Activated naive CD4-positive, alpha-beta T cell treated with anti-CD3 and anti-CD28 coated beads, Interleukin-2, amount 50 U/mL, for 72 hours (primary cell): ENCODE data around the gene KCNJ15. TPM values are rescaled to one million over a fixed set of nuclear protein-coding genes. Genes with fewer than 3 reads are reported as not detected.
A peak's percentile ranks its signal among the peaks of the same experiment; 100 is the strongest.
"Not testable (repeated sequence)": the region's sequence is repeated elsewhere in the genome, so short reads cannot be mapped to it uniquely, and the experiment has no call there.

Experiments used
- ATAC-seq, 2 donors: fragments of 150-1000 bp; cut with Tn5 transposase; 2 replicates each; pipeline ENCODE4 v1.10.0; 2021; ENCODE audit warnings: mild to moderate bottlenecking in 2 of 2, moderate library complexity in 2 of 2
- DNase-seq, 2 donors: peaks; one replicate each; pipeline ENCODE4 v3.0.0; 2021 to 2022; ENCODE audit warnings: low spot score in 2 of 2
- H3K27ac Mint-ChIP-seq, 2 donors: one replicate each; pipeline ENCODE4 v1.8.0; 2022; ENCODE audit warnings: mild to moderate bottlenecking in 2 of 2, mixed read lengths in 2 of 2
- H3K36me3 Mint-ChIP-seq, 2 donors: one replicate each; pipeline ENCODE4 v1.8.0; 2022; ENCODE audit warnings: mixed read lengths in 2 of 2
- H3K9me3 Mint-ChIP-seq, 2 donors: one replicate each; pipeline ENCODE4 v1.8.0; 2022; ENCODE audit warnings: mixed read lengths in 2 of 2
- total RNA-seq, 2 donors: library from RNA; stranded (reverse); gene quantifications; one replicate each; pipeline ENCODE4 v1.2.3, GENCODE V29; 2022

Gene KCNJ15
- 1 to 10 TPM in 1 of 2 donors, under 1 TPM in 1; 0.20 to 1.5 TPM for total RNA-seq

DNA sequence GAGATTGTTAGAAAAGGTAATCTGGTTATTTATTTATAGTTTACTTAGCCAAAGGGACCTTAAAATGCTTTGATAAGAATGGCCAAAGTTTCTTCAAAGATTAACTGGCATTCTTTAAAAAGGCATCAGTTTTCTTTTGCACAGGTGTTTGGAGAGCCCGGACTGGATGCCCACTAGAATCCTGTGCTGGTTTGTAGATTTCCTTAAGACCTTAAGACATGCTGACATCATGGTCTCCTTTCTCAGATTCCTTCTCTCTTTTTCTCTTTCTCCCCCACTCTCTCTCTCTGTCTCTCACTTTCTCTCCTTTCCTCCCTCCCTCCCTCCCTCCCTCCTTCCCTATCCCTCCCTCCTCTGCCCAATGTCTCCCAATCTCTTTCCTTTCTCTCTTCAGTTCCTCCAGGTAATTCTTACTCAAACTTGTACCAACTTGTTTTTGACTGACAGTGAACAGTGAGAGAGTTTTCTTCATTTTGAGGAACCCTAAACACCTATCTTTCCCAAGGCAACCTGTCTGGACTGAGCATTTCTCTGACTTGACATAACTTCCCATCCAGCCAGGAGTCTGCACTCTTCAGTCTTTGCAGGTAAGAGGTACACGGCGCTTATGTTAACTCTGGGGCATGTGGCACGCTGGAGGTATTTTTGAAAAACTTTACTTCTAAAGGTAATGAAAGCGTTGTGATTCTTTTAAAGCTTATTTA, at the start of gene KCNJ15:
TSS of gene KCNJ15 (plus strand) at position 393 of the 704 bp plus-strand sequence. CDS start 42,271 bp downstream, outside the sequence.
- Mint-ChIP-seq H3K27ac (no peak within 1 kb of the TSS), H3K36me3 (peaks cover 0 to 6% of the 10 kb centered on the region in 2 donors), H3K9me3 (peaks cover 0 to 4% of the 10 kb centered on the region in 2 donors)
- DNase-seq = no peak
- ATAC-seq = no peak

DNA sequence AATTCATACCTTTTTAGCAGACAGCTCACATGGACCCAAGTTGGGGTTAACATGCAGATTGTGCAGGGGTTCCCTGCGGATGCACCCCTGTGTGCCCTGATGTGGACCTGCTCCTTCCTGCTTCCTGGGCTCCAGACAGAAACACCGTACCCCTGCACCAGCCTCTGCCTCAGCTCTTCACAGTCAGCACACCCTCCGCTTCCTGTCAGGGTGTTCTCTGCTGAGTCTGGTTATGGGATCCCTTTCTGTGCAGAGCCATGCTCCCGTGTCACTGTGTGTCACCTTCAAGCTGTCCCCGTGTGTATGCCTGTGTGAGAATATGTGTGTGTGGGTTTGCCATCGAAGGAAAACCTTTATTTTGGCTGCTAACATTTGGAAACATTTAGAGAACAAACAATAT, 48.7 kb upstream of the KCNJ15 start:
- peak overlapping the region in 1 of 2 donors; percentile 81 for H3K27ac Mint-ChIP-seq
- ATAC-seq = no peak
- peaks cover 0 to 6% of the 10 kb centered on the region in 2 donors for H3K9me3 Mint-ChIP-seq

DNA sequence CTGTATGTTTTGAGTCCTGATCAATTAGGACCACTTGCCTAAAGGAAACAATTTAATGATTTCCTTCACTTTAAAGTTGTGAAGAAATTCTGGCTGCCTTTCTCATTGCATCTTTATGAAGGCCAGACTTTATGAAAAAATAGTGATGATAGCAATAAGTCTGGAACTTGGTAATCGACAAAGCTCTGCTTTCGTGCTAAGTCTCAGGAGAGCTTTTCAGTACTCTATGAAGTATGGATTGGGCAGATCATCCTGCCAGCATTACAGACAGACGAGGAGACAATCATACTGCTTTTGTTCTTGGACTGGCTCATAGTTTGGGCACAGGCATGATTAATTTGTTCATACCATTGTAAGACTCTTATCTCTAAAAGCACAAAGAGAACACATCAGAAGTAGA, 45.5 kb upstream of the KCNJ15 start:
- Mint-ChIP-seq H3K9me3 (peaks cover 0 to 6% of the 10 kb centered on the region in 2 donors), H3K27ac (no peak overlapping the region), H3K36me3 (peaks cover 0 to 6% of the 10 kb centered on the region in 2 donors)
- DNase-seq = no peak
- no peak for ATAC-seq

More for the DNA sequence above, 48.7 kb upstream of the KCNJ15 start:
- DNase-seq = no peak
- peaks cover 0 to 6% of the 10 kb centered on the region in 2 donors for H3K36me3 Mint-ChIP-seq

DNA sequence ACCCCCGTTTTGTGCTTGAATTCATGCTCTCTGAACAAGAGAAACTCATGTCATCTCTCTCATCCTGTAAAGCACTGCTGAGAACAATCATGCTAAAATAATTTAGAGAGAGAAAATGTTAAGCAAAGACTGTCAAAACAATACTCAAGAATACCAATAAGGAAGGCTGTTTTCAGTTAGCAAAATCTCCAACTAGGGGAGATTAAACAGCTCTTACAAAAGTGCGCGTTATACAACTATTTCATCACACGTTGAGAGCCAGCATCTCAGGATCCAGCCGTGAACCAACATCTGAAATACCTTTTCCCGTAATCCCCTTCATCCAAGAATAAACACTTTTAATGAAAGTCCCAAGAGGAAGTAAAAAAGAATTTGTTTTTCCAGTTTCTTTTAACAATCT, 44.1 kb upstream of the KCNJ15 start:
- H3K9me3 Mint-ChIP-seq = peaks cover 0 to 6% of the 10 kb centered on the region in 2 donors
- ATAC-seq = no peak
- peaks cover 0 to 6% of the 10 kb centered on the region in 2 donors for H3K36me3 Mint-ChIP-seq
- DNase-seq = no peak
- H3K27ac Mint-ChIP-seq = no peak overlapping the region

- ATAC-seq = peak; percentile 56 to 75
- Mint-ChIP-seq H3K36me3 (peaks cover 23 to 26% of the 10 kb centered on the region in 2 donors), H3K27ac (no peak overlapping the region)
Observed at GRCh38 chr21:38219049-38219628, 37.7 kb upstream of the KCNJ15 start.

DNA sequence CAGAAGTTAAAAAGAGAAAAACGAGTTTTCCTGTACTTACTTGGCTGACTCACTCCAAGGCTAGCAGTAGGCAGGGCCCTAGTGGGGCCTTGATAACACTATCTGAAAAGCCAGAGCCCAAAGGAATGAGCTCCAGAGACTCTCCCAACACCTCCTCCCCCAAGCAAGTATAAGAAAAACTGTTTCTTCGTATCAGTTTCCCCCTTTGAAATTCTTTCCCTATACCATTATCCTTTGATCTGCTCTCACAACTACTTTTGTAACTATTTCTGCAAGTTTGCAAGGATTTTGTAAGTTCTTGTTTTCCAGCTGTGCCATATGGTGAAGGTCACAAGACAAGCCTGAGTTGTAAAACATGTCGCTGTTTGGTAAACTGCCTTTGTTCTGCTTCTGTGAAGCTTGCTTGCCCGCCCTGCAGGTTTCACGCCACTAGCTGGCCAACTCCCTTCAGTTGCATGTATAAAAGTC, 36.5 kb upstream of the KCNJ15 start:
- Mint-ChIP-seq H3K36me3 (peaks cover 24 to 35% of the 10 kb centered on the region in 2 donors), H3K27ac (no peak overlapping the region)
- ATAC-seq = no peak

More at GRCh38 chr21:38219049-38219628, 37.7 kb upstream of the KCNJ15 start:
- peaks cover 11 to 15% of the 10 kb centered on the region in 2 donors for H3K9me3 Mint-ChIP-seq
- peak in 1 of 2 donors; percentile 79 for DNase-seq

DNA sequence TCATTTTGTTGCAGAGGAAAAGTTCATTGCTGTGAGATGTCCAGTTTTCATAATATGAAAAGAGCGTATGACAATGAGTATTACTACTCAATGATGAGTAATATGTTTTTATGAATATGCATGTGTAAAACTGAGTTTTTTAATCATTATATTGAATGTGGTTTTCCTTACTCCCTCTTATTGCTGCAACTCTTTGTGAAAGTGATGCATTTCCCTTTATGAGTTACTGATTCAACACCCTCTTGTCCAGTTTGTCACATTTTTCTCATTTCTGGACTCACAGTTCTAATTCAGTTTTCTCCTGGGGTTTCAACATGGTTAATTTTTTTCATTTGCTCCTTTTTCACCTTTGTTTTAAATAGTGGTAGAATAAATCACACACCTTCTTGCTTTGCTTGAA, 35.2 kb upstream of the KCNJ15 start:
- peaks cover 11 to 17% of the 10 kb centered on the region in 2 donors for H3K9me3 Mint-ChIP-seq
- peak overlapping the region in 1 of 2 donors; percentile 84 for H3K27ac Mint-ChIP-seq
- ATAC-seq (peak; percentile 66 to 85), DNase-seq (no peak)
- H3K36me3 Mint-ChIP-seq = peaks cover 24 to 36% of the 10 kb centered on the region in 2 donors

More for the DNA sequence above, 36.5 kb upstream of the KCNJ15 start:
- peaks cover 11 to 17% of the 10 kb centered on the region in 2 donors for H3K9me3 Mint-ChIP-seq
- no peak for DNase-seq

DNA sequence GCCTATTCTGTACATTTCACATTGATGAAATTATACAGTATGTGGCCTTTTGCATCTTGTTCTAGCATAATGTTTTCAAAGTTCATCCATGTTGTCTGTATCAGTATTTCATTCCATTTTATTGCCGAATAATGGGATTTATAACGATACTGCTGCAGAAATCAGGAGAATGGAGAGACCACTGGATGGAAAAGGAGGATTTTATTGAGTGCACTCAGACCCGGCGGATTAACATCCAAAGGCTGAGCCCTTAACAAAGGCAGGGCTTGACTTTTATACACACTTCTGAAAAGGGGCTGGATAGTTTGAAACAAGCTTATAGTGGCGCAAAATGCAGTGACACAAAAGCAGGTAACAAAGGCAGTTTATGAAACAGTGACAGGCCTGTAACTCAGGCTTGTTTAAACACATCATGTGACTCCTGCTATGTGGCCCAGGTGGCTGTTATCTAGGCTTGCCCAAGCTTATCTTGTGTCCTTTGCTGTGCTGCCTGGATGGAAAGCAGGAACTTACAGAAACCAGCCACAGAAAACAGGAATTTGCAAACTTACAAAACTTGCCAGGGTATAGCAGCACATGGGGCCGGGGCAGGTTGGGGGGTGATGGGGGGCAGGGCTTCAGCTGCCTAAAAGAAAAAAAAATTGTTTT, 32.8 kb upstream of the KCNJ15 start:
- peaks cover 38 to 58% of the 10 kb centered on the region in 2 donors for H3K36me3 Mint-ChIP-seq
- DNase-seq (peak in 1 of 2 donors; percentile 39), ATAC-seq (no peak)
- no peak overlapping the region for H3K27ac Mint-ChIP-seq
- H3K9me3 Mint-ChIP-seq = peaks cover 25 to 30% of the 10 kb centered on the region in 2 donors

DNA sequence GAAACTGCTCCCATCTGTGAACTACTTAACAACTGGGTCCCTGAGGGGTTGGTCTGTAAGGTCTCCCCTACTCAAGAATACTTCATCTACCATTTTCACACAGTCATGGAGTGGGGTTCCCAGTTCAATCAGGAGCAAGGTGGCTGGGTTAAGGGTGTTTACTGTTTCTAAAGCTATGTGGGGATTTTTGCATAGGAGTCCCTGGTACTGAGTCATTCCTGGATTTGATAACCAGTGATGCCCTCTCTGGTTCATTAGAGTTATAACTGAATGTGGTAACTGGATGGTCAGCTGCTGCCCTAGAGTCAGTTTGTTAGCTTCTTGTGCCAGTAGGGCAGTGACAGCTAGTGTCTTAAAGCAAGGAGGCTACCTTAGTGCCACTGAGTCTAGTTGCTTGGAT, 29.4 kb upstream of the KCNJ15 start:
- no peak for DNase-seq
- H3K36me3 Mint-ChIP-seq = peaks cover 39 to 67% of the 10 kb centered on the region in 2 donors
- no peak for ATAC-seq
- peaks cover 36 to 52% of the 10 kb centered on the region in 2 donors for H3K9me3 Mint-ChIP-seq
- no peak overlapping the region for H3K27ac Mint-ChIP-seq

- DNase-seq = no peak
- no peak for ATAC-seq
- H3K9me3 Mint-ChIP-seq = peaks cover 35 to 51% of the 10 kb centered on the region in 2 donors
- H3K27ac Mint-ChIP-seq = peak overlapping the region in 1 of 2 donors; percentile 19
- H3K36me3 Mint-ChIP-seq = peaks cover 33 to 63% of the 10 kb centered on the region in 2 donors
Observed at GRCh38 chr21:38228115-38228514, 28.7 kb upstream of the KCNJ15 start.

- H3K9me3 Mint-ChIP-seq = peaks cover 36 to 52% of the 10 kb centered on the region in 2 donors
- H3K27ac Mint-ChIP-seq = no peak overlapping the region
- peaks cover 31 to 65% of the 10 kb centered on the region in 2 donors for H3K36me3 Mint-ChIP-seq
- DNase-seq = no peak
- no peak for ATAC-seq
Observed at GRCh38 chr21:38228537-38228936, 28.3 kb upstream of the KCNJ15 start.

DNA sequence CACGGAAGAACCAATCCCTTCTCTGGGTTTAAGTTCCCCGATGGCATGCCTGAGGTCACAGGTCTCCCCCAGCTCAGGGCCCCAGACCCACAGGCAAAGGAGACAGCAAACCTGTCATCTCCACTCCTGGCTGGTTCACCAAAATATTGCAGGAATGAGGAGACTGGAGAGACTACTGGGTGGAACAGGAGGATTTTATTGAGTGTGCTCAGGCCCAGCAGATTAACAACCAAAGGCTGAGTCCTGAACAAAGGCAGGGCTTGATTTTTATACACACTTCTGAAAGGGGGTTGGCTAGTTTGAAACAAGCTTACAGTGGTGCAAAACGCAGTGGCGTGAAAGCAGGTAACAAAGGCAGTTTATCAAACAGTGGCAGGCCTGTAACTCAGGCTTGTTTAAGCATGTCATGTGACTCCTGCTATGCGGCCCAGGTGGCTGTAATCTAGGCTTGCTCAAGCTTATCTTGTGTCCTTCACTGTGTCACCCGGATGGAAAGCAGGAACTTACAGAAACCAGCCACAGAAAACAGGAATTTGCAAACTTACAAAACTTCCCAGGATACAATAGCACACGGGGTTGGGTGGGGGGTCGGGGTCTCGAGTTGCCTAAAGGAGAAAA, 27.4 kb upstream of the KCNJ15 start:
- H3K27ac Mint-ChIP-seq = no peak overlapping the region
- ATAC-seq (no peak), DNase-seq (no peak)
- peaks cover 25 to 61% of the 10 kb centered on the region in 2 donors for H3K36me3 Mint-ChIP-seq
- H3K9me3 Mint-ChIP-seq = peaks cover 31 to 50% of the 10 kb centered on the region in 2 donors

GRCh38 chr21:38234395-38235142, 22.2 kb upstream of the KCNJ15 start:
- peaks cover 7 to 34% of the 10 kb centered on the region in 2 donors for H3K36me3 Mint-ChIP-seq
- no peak for DNase-seq
- no peak overlapping the region for H3K27ac Mint-ChIP-seq
- H3K9me3 Mint-ChIP-seq = peaks cover 11 to 46% of the 10 kb centered on the region in 2 donors
- ATAC-seq = no peak

DNA sequence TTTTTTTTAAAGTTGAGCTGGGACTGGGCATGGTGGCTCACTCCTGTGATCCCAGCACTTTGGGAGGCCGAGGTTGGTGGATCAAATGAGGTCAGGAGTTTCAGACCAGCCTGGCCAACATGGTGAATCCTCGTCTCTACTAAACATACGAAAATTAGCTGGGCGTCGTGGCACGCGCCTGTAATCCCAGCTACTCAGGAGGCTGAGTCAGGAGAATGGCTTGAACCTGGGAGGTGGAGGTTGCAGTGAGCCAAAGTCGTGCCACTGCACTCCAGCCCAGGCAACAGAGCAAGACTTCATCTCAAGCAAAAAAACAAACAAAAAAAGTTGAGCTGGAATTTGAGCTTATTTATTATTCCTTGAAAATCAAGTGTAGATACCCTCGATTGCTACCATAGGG, 21.5 kb upstream of the KCNJ15 start:
- not testable (repeated sequence) for DNase-seq, ATAC-seq, H3K27ac Mint-ChIP-seq
- peaks cover 7 to 27% of the 10 kb centered on the region in 2 donors for H3K36me3 Mint-ChIP-seq
- H3K9me3 Mint-ChIP-seq = peaks cover 9 to 42% of the 10 kb centered on the region in 2 donors

DNA sequence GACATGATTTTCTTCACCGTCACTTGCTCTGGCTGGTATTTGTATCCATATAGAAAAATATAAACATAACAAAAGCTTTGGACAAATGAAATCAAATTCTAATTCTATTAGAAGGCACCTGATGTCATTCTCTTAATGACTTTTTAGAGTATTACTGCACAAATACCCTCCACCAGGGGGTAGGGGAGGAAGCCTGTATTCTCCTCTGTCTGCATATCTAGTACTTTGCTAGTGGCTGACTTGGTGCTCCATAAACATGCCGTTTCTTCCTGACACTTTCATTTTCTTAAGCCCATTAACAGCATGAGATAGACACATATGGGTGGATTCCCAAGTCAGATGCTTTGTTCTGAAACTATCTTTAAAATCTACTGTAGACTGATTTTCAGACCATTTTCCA, 20.6 kb upstream of the KCNJ15 start:
- H3K9me3 Mint-ChIP-seq = peaks cover 4 to 36% of the 10 kb centered on the region in 2 donors
- H3K36me3 Mint-ChIP-seq = peaks cover 0 to 21% of the 10 kb centered on the region in 2 donors
- H3K27ac Mint-ChIP-seq = no peak overlapping the region

DNA sequence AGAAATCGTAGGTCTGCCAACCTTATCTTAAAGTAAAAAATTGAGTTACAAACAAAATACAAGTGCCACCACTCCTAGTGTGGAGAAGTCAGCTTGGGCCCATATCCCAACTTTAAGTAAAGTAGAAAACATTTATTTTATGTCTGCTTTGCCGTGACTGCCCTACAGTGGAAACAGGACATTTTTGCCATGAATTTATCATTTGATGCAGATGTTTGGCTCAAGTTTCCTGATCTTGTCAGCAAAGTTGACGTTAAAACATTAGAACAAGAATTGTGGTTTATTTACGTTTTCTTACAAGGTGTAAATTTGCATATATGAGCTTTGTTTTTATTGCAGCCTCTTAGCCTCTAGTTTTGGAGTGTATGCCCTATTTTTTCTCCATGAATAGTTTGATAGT, 17.1 kb upstream of the KCNJ15 start:
- ATAC-seq (no peak), DNase-seq (no peak)
- Mint-ChIP-seq H3K36me3 (peaks cover 0 to 22% of the 10 kb centered on the region in 2 donors), H3K27ac (no peak overlapping the region), H3K9me3 (peaks cover 0 to 16% of the 10 kb centered on the region in 2 donors)

More for the DNA sequence above, 20.6 kb upstream of the KCNJ15 start:
- DNase-seq (no peak), ATAC-seq (no peak)
